Measurements from ENCODE around the gene TCERG1.

- TF ChIP-seq CTCF (IDR thresholded peaks at IDR 0.05), result no peak
- TF ChIP-seq POLR2A (IDR thresholded peaks at IDR 0.05; ENCODE audit: low read depth), result no peak
- TF ChIP-seq EP300 (IDR thresholded peaks at IDR 0.05), result no peak
These were observed 20.6 kb downstream of the TCERG1 start for GRCh38 chr5:146467760-146468159.

All from esophagus muscularis mucosa (tissue), 4 donors.